Nephron progenitor cell (in vitro differentiated cells): Measurements from ENCODE around the gene ARHGAP24.

Experiments
- DNase-seq: peaks from one replicate; pipeline ENCODE4 v3.0.0; 2021
- H3K27ac Mint-ChIP-seq: 2 replicates; pipeline ENCODE4 v1.8.0; 2021; ENCODE audit warnings: mild to moderate bottlenecking, moderate library complexity, mixed read lengths
- H3K27me3 Mint-ChIP-seq: 2 replicates; pipeline ENCODE4 v1.8.0; 2021; ENCODE audit warnings: mild to moderate bottlenecking, low read depth, mixed read lengths; ENCODE audit not compliant: poor library complexity
- H3K36me3 Mint-ChIP-seq: 2 replicates; pipeline ENCODE4 v1.8.0; 2021; ENCODE audit warnings: low read depth, mixed read lengths
- H3K4me1 Mint-ChIP-seq: 2 replicates; pipeline ENCODE4 v1.8.0; 2021; ENCODE audit warnings: mixed read lengths
- H3K4me3 Mint-ChIP-seq: 2 replicates; pipeline ENCODE4 v1.8.0; 2021; ENCODE audit warnings: mild to moderate bottlenecking, moderate library complexity, mixed read lengths
- H3K9me3 Mint-ChIP-seq: 2 replicates; pipeline ENCODE4 v1.8.0; 2021; ENCODE audit warnings: mild to moderate bottlenecking, moderate library complexity, mixed read lengths
- TF ChIP-seq, protein P1 (sequence below): fragments of 200-600 bp; sonication (generic); IDR thresholded peaks from 2 replicates; pipeline ENCODE4 v1.5.0; 2021; ENCODE audit warnings: antibody characterized with exemption

ARHGAP24 gene

GRCh38 chr4:85591406-85592098 lies 116.6 kb downstream of the ARHGAP24 start:
- H3K27ac Mint-ChIP-seq, result no peak overlapping the region
- no peaks in the 10 kb centered on the region for H3K27me3 Mint-ChIP-seq
- no peak for DNase-seq
- H3K9me3 Mint-ChIP-seq, result no peaks in the 10 kb centered on the region
- H3K4me3 Mint-ChIP-seq, result no peak overlapping the region
- no peaks in the 10 kb centered on the region for H3K36me3 Mint-ChIP-seq
- H3K4me1 Mint-ChIP-seq, result no peaks in the 10 kb centered on the region
- TF ChIP-seq, protein P1, sequence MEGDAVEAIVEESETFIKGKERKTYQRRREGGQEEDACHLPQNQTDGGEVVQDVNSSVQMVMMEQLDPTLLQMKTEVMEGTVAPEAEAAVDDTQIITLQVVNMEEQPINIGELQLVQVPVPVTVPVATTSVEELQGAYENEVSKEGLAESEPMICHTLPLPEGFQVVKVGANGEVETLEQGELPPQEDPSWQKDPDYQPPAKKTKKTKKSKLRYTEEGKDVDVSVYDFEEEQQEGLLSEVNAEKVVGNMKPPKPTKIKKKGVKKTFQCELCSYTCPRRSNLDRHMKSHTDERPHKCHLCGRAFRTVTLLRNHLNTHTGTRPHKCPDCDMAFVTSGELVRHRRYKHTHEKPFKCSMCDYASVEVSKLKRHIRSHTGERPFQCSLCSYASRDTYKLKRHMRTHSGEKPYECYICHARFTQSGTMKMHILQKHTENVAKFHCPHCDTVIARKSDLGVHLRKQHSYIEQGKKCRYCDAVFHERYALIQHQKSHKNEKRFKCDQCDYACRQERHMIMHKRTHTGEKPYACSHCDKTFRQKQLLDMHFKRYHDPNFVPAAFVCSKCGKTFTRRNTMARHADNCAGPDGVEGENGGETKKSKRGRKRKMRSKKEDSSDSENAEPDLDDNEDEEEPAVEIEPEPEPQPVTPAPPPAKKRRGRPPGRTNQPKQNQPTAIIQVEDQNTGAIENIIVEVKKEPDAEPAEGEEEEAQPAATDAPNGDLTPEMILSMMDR, result no peak

- no peak overlapping the region for H3K27ac Mint-ChIP-seq
- no peaks in the 10 kb centered on the region for H3K9me3 Mint-ChIP-seq
- TF ChIP-seq, protein P1, result no peak
- no peak overlapping the region for H3K4me3 Mint-ChIP-seq
- H3K36me3 Mint-ChIP-seq, result no peaks in the 10 kb centered on the region
- peaks cover 4% of the 10 kb centered on the region for H3K27me3 Mint-ChIP-seq
- H3K4me1 Mint-ChIP-seq, result no peaks in the 10 kb centered on the region
- DNase-seq, result no peak
These were observed 120.3 kb downstream of the ARHGAP24 start for GRCh38 chr4:85595098-85595775.

DNA sequence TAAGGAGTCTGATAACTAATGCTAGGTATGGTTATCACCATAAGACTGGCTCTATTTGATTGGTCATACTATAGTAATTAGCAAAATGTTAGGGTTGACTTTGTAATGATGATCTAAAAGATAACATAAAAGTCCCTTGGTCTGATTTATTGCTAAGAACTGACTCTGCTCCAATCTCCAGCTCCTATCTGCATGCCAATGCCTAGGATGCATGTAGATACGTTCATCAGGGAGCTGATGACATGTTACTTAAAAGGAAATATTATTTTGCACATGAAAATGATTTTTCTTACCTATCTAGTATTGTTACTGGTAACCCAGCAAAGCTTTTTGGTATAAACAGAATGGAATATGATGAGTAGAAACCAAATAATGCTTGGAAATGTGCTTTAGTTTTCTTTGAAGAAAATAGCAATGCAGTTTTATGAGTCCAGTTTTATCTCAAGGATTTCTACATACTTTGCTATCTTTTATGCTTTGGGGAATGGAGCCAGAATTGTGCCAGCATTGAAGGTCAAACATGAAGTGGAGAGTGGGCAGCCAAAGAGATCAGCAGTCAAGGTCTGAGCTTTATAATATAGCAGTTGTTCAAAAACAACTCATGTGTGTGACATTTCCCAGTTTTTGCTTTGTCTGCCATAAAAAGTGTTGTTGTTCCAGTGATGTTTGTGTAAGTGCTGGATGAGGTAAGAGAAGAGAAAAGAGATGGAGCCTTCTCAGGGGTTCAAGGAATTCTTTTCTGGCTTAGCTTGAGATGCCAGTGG lies 121.0 kb downstream of the ARHGAP24 start:
- no peaks in the 10 kb centered on the region for H3K4me1 Mint-ChIP-seq
- no peak overlapping the region for H3K4me3 Mint-ChIP-seq
- no peak for DNase-seq
- H3K27me3 Mint-ChIP-seq, result peaks cover 4% of the 10 kb centered on the region
- peak overlapping the region; percentile 38 for H3K27ac Mint-ChIP-seq
- H3K9me3 Mint-ChIP-seq, result no peaks in the 10 kb centered on the region
- H3K36me3 Mint-ChIP-seq, result no peaks in the 10 kb centered on the region
- TF ChIP-seq, protein P1, result no peak

- Mint-ChIP-seq H3K27me3 (peaks cover 4% of the 10 kb centered on the region), H3K4me1 (no peaks in the 10 kb centered on the region), H3K9me3 (no peaks in the 10 kb centered on the region), H3K27ac (no peak overlapping the region), H3K4me3 (no peak overlapping the region), H3K36me3 (no peaks in the 10 kb centered on the region)
- DNase-seq, result no peak
- TF ChIP-seq, protein P1, result no peak
These were observed 124.0 kb downstream of the ARHGAP24 start for GRCh38 chr4:85598936-85599335.

- TF ChIP-seq, protein P1, result no peak
- H3K4me1 Mint-ChIP-seq, result no peaks in the 10 kb centered on the region
- H3K27ac Mint-ChIP-seq, result no peak overlapping the region
- no peak for DNase-seq
- peaks cover 4% of the 10 kb centered on the region for H3K27me3 Mint-ChIP-seq
- H3K36me3 Mint-ChIP-seq, result no peaks in the 10 kb centered on the region
- H3K9me3 Mint-ChIP-seq, result no peaks in the 10 kb centered on the region
- H3K4me3 Mint-ChIP-seq, result no peak overlapping the region
These were observed 125.6 kb downstream of the ARHGAP24 start for GRCh38 chr4:85600501-85600900.
